ENCODE measurements around the gene KASH5. TPM values are rescaled to one million over a fixed set of nuclear protein-coding genes. Genes with fewer than 3 reads are reported as not detected.

Gene KASH5
- total and polyA plus RNA-seq, 2 experiments from 2014 or later = 0.44 TPM; not detected in 1

- no peaks in the 10 kb centered on the region; the same call in 2 of the 3 replicates for H3K36me3 Mint-ChIP-seq (ENCODE audit: low read depth)
- no peak for ATAC-seq
- Histone ChIP-seq H3K36me3 (ENCODE audit: insufficient read depth) (no peaks in the 10 kb centered on the region), H3K79me2 (replicated peaks; ENCODE audit: insufficient read depth) (no peaks in the 10 kb centered on the region), H3K27me3 (ENCODE audit: insufficient read depth) (no peaks in the 10 kb centered on the region), H3K27ac (ENCODE audit: low read depth) (no peak overlapping the region), H3K4me1 (ENCODE audit: insufficient read depth) (no peaks in the 10 kb centered on the region), H3K4me2 (no peak overlapping the region), H3K9me2 (ENCODE audit: insufficient read depth) (no peaks in the 10 kb centered on the region), H3K4me3 (no peak overlapping the region), H4K20me1 (replicated peaks; ENCODE audit: insufficient read depth) (no peaks in the 10 kb centered on the region), H3F3A (replicated peaks; ENCODE audit: low read depth) (0 out of 2 replicates have a peak, but pooled peaks cover 3% of the 10 kb centered on the region), H2AFZ (no peak overlapping the region)
- no peak for DNase-seq (ENCODE audit: low spot score)
- H3K4me1 Mint-ChIP-seq = peaks cover 10% of the 10 kb centered on the region
- peaks cover 18% of the 10 kb centered on the region for H3K27me3 Mint-ChIP-seq (ENCODE audit: insufficient read depth, low read depth, poor library complexity)
- no peak overlapping the region for H3K4me3 Mint-ChIP-seq
- H3K27ac Mint-ChIP-seq = no peak overlapping the region
- H3K9me3 Mint-ChIP-seq = 0 out of 3 replicates have a peak, but pooled peaks cover 2% of the 10 kb centered on the region
- TF ChIP-seq JUNB (IDR thresholded peaks at IDR 0.05; ENCODE audit: unreplicated experiment) (no peak), ZNF462 (CRISPR knock-in tag; IDR thresholded peaks at IDR 0.05) (no peak), EZH2phosphoT487 (IDR thresholded peaks at IDR 0.05; ENCODE audit: unreplicated experiment) (no peak), ETS1 (IDR thresholded peaks at IDR 0.05) (no peak), NANOG (IDR thresholded peaks at IDR 0.05; ENCODE audit: borderline replicate concordance) (no peak), CTCF (conservative IDR thresholded peaks at IDR 0.05; ENCODE audit: low read depth in 2 of 2) (no peak), CREB1 (CRISPR knock-in tag; IDR thresholded peaks at IDR 0.05; ENCODE audit: low read depth) (no peak), POLR2AphosphoS5 (IDR thresholded peaks at IDR 0.05; ENCODE audit: low read depth) (no peak), EZH2 (IDR thresholded peaks at IDR 0.05; ENCODE audit: low read depth, unreplicated experiment) (no peak), ZNF114 (CRISPR knock-in tag; IDR thresholded peaks at IDR 0.05) (no peak), ZNF331 (CRISPR knock-in tag; IDR thresholded peaks at IDR 0.05; ENCODE audit: low read depth) (no peak), STAT1 (IDR thresholded peaks at IDR 0.05; ENCODE audit: unreplicated experiment) (no peak), REST (IDR thresholded peaks at IDR 0.05; ENCODE audit: unreplicated experiment) (no peak)
These were observed 2.9 kb downstream of the KASH5 start for GRCh38 chr19:49390929-49391359.

All from GM23338 (cell line).